OCI-LY1 (cell line): ENCODE results near the gene NECTIN1.

Experiments used
- EZH2 ChIP-seq: fragments of 200-600 bp; sonication (generic), shearing (Covaris generic); IDR thresholded peaks from 2 replicates; pipeline ENCODE4 v1.8.0; 2017; ENCODE audit warnings: borderline replicate concordance, mixed run types, mild to moderate bottlenecking, antibody characterized with exemption, low read length, moderate library complexity, mixed read lengths
- TF ChIP-seq, protein P1 (sequence below): fragments of 200-600 bp; sonication (generic), shearing (Covaris generic); IDR thresholded peaks from 2 replicates; pipeline ENCODE4 v1.5.1; 2017; ENCODE audit warnings: mild to moderate bottlenecking, antibody characterized with exemption, low read length, moderate library complexity, mixed read lengths

DNA sequence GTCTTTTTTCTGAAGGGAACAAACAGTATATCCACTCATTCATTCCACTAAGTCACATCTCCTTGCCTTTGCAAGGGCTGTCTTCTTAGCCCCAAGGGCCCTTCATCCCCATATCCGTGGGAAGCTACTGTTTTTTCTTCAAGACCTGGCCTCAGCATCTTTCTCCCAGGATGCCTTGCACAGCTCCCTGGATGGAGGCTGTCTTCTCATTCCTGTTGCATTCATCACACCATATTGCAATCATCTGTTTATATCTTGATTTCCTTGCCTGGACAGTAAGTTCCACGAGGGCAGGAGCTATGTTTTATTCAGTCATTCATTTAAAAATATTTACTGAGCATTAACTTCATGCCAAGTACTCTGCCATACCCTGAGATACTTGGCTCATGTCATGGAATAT is 29.3 kb upstream of the NECTIN1 start:
- TF ChIP-seq, protein P1, sequence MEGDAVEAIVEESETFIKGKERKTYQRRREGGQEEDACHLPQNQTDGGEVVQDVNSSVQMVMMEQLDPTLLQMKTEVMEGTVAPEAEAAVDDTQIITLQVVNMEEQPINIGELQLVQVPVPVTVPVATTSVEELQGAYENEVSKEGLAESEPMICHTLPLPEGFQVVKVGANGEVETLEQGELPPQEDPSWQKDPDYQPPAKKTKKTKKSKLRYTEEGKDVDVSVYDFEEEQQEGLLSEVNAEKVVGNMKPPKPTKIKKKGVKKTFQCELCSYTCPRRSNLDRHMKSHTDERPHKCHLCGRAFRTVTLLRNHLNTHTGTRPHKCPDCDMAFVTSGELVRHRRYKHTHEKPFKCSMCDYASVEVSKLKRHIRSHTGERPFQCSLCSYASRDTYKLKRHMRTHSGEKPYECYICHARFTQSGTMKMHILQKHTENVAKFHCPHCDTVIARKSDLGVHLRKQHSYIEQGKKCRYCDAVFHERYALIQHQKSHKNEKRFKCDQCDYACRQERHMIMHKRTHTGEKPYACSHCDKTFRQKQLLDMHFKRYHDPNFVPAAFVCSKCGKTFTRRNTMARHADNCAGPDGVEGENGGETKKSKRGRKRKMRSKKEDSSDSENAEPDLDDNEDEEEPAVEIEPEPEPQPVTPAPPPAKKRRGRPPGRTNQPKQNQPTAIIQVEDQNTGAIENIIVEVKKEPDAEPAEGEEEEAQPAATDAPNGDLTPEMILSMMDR: no peak
- TF ChIP-seq EZH2: no peak
